ENCODE measurements around the gene KRT24.
"Not testable (repeated sequence)": the region's sequence is repeated elsewhere in the genome, so short reads cannot be mapped to it uniquely, and the experiment has no call there.

Gene KRT24

DNA sequence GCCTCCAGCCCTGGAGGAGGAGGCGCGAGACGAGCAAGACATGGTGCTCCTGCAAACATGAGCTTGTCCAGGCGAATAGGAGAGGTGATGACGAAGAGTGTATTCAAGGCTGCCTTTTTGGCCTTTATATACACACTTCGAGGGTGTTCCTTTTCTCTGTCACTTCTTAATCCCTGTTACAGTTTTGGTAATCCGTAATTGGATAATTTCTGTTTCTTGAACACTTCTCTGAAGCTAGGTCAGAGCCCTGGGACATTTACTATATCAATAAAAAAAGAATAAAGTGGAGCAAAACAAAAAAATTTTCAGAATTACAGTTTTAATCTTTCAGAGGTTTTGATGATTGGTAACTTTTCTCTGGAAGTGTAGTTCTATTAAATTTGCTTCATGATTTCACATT is at the start of gene KRT24:
TSS of gene KRT24 (minus strand) at position 101 of the 400 bp plus-strand sequence. CDS start at position 42, 59 bp downstream.
- no peak for DNase-seq (ENCODE audit: low spot score)

DNA sequence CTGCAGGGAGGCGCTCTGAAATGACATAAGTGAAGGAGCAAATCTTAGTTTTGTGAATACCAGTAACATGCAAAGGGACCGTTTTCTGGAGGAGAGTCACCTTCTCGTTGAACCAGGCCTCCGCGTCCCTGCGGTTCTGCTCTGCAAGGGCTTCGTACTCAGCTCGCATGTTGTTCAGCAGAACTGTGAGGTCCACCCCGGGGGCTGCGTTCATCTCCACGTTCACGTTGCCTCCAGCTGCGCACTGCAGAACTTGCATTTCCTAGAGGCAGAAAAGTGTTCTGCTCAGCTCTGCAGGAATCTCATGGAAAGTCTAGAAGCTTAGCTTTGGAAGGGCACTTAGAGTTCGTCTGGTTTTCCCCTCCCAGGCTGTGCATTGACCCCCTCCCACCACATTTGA is 47.5 kb upstream of the KRT24 start:
- no peak for DNase-seq (ENCODE audit: low spot score)

DNA sequence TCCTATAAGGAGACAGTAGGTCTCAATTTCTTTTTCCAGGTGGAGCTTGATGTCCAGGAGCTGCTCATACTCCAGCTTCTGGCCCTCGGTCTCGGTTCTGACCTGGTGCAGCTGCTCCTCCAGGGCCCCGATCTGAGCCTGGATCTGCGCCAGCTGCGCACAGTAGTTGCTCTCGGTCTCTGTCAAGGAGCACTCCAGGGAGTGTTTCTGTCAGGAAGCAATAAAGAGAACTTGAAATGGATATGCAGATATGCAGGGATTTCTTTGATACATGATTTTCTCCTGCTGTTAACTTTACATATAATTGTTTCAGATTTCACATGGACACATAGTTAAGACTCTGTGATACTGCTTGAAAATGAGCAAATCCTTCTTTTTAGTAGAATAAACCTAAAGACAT is 46.8 kb upstream of the KRT24 start:
- no peak for DNase-seq (ENCODE audit: low spot score)

DNA sequence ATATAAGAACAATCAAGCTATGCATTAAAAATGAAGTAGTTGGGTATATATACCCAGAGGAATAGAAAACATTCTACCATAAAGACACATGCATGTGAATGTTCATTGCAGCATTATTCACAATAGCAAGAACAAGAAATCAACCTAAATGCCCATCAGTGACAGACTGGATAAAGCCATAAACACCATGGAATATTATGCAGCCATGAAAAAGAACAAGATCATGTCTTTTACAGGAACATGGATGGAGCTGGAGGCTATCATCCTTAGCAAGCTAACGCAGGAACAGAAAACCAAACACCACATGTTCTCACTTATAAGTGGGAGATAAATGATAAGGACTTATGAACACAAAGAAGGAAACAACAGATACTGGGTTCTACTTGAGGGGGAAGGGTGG is 45.1 kb upstream of the KRT24 start:
- DNase-seq (ENCODE audit: low spot score): not testable (repeated sequence)

DNA sequence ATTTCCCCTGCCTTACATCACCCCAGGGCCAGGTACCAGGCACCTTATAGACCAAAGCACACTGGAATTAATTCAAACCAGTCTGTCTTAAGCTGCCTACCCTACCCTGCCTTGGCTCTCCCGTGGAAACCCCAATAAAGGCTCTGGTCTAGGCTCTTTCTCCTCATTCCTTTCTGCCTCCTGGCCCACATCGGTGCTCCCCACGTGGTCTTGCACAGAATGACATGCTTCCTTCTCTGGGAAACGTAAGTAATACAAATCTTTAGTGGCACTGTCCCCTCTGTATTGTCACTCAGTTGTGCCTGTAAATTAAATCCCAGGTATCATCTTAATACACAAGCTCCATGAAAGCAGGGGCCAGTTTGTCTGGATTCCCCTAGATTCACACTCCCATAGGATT is 35.0 kb upstream of the KRT24 start:
- DNase-seq (ENCODE audit: low spot score): no peak

DNA sequence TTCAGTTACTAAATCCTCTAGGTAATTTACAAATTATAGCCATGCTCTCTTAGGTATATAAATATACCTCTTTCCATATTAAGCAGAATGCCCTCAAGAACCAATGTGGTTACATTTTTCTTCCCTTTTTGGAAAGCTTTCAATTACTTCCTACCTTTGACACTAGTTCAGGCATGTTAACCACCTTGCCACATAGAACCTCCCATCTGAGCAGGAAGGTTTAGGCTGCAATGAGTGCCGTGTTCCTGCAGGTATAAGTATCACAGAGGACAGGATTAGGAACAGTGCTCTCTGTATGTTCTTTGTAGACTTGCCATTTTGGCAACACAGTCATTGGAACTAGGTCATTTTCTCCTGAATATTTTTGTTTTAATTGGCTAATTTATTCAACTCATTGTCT is 31.5 kb upstream of the KRT24 start:
- no peak for DNase-seq (ENCODE audit: low spot score)

DNA sequence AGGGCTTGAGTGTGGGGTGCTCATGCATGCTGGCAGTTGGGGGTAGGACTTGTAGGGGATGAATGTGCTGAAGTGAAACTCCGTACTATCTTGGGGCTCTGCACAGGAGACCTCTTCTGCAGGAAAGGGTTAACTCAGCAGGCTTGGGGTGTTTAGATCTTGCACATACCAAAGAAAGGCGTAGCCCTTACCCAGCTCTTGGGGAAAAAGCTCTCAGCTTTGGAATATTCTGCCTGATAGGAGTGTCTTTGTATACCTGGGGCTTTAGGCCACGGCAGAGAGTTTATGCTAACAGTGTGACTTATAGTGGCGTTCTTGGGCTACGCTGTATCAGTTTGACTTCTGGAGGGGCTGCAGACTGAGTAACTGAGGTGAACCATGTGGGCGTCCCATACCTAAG is 30.5 kb upstream of the KRT24 start:
- DNase-seq (ENCODE audit: low spot score): no peak

DNA sequence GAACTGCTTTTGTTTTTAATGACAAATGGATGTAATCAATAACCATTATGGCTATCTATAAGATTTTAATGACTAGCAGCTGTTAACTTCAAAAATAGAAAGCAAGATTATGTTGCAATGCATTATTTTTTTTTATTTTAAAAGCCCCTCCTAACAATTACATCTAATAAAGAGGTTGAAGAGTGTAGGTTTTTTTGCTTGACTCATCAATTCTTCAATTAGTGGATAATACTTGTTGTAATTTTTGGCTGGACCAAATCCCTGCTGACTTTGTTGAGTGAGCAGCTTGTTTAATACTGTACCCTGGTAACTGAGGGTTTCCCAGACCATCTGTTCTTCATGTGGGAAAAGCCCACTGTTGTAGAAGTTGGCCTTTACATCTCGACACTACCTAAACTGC is 27.4 kb upstream of the KRT24 start:
- no peak for DNase-seq (ENCODE audit: low spot score)

DNA sequence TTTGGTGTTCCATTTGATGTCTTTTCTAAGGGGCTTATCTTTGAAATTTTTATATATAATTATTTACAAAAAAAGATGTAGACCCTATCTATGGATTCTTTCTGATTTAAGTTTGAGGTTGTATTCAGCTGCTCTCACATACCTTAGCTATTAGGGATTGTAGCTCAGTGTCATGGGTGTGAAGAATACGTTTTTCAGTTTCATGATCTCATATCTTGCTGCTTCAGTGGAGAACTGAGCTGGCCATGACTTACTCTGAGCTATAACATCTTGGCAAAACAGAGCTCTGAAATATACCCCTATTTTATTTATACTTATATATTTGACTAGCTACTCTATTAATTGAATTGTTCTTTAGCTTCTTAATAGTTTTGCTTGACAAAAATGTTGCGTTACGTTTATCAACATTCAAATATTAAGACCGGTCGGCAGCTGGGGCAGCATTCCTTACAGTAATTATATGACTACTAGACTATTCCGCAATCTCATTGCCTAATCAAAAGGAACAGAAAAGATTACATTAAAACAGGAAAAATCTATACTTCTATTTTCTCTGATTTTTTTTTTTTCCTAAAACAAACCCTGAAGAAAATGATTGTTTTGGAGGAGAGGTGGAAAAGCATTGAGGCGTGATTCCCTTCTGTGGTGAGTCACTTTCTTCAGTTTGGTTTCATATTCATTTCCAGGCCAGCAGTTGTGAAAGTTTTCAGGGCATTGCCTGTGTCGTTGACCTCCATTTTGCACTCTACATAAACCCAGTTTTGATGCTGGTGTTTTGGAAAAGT is 24.1 kb upstream of the KRT24 start:
- DNase-seq (ENCODE audit: low spot score): no peak

DNA sequence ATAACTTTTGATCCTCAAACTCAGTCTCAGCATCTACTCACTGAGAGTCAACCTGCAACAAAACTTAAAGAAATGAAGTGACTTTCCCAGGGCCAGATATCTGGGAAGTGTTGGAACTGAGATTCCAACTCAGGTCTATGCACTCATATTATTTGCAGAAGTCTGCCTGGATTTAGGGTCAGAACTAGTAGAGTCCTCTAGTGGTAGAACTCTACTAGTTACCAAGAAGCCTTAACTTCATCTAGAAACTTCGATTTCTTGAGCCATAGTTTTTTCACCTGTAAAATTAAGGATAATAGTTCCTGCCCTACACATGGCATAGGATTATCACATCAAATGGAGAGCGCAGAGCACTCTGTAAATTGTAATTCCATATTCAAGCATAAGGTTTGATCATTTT is 23.4 kb upstream of the KRT24 start:
- DNase-seq (ENCODE audit: low spot score): no peak

DNA sequence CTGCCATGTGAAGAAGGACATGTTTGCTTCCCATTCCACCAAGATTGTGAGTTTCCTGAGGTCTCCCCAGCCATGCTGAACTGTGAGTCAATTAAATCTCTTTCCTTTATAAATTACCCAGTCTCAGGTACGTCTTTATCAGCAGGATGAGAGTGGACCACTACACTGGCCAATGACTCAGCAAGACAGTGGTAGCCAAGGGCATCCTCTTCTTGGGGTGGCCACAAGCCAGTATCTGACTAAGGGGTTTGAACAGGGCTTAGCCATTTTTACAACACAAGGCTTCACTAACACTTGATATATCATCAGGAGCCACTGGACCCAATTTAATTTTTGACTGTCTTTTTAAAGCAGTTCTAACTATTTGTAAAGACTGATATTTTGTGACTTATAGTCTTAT is 21.1 kb upstream of the KRT24 start:
- DNase-seq (ENCODE audit: low spot score): no peak

DNA sequence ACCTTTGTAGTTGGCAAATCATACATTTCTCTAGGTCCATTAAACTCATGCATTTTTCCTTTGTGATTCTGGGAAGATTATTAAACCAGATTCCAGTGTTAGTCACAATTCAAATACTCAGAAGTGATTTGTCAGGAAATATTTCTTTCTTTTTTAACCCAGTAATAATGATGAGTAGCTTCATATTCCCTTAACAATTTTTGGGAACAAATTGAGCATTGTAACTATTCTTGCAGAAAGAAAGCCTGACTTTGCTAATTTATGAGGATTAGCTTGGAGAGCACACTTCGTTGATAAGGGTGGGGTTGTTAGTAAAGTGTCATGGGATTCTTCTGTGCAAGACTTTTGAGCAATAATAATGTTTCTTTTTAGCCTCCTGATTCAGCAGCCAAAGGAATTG is 18.7 kb upstream of the KRT24 start:
- DNase-seq (ENCODE audit: low spot score): no peak

DNA sequence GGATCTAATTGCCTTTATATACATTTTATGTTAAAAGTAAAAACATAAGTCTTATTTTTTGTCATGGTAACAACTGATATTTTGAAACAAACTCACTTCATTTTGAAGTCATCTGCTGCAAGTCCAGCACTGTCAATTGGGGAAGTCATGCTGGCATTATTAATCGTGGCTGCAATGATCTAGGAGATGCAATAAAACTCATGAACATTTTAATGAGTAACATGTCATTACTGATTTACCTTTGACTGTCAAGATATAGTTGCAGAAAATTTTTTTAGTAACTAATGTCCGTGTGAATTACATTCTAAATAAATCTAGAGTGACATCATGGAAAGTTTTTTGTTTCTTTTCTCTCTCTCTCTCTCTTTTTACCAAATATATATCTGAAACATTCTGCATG is 17.3 kb upstream of the KRT24 start:
- DNase-seq (ENCODE audit: low spot score): no peak

DNA sequence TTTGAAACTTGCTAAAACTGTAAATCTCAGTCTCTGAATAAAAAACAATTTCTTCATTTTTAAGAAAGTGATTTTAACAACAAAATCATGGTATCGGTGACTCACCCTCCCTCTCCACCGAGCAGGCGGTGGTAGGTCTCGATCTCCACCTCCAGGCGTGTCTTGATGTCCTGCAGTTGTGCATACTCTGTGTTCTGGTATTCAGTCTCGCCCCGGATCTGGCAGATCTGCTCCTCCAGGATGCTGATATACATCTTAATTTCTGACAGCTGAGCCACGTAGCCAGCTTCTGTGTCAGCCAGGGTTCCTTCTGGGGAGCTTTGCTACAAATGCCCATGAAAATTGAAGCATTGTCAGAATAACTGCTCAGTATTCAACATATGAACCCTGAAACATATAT is 15.4 kb upstream of the KRT24 start:
- DNase-seq (ENCODE audit: low spot score): no peak

DNA sequence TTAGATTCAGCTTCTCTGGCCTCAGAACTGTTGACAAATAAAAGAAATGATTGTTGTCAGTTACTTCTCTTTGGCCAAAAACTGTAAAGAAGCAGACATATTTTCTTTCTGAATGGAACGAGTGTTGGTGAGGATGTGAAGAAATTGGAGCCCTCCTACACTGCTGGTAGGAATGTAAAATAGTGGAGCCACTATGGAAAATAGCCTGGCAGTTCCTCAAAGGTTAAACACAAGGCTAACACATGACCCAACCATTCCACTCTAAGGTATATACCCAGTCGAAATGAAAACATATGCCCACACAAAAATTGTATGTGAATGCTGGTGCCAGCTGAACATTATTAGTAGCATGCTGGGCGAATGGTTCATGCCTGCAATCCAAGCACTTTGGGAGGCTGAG is 14.2 kb upstream of the KRT24 start:
- no peak for DNase-seq (ENCODE audit: low spot score)

DNA sequence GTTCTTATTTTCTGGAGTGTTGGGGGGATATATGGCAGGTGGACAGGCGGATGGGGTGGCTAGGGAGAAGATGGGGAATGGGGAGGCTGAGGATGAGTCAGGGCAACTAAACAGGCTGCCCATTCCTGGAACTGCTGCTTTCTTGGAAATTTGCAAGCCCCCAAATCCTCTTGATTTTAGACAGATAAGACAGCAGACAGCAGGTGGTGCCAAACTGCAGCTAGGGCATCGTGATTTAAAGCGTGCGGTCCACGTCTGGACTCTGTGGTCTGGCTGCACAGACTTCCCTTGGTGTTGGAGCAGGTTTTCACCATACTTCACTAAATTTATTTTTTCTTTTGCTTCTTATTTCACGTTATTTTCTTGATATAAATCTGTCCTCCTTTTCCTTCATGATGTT is 10.9 kb upstream of the KRT24 start:
- DNase-seq (ENCODE audit: low spot score): no peak

DNA sequence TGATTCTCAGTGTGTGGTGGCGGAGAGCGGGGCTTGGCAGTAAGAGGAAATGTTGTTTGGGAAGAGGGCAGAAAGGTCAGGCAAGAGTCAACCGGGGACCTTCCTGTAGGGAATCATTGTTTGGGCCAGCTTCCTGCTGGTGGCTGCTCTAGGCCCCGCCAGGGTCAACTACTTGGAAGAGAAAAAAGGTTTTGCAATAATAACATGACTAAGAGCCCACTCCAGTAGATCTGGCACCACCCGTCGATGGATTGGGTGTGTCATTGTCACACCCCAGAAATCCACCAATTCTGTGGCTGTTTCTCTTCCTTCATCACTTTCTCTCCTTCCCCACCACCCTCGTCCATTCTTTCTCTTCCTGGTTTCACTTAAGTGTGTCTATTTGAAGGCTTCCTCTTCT is 4.2 kb upstream of the KRT24 start:
- DNase-seq (ENCODE audit: low spot score): no peak

DNA sequence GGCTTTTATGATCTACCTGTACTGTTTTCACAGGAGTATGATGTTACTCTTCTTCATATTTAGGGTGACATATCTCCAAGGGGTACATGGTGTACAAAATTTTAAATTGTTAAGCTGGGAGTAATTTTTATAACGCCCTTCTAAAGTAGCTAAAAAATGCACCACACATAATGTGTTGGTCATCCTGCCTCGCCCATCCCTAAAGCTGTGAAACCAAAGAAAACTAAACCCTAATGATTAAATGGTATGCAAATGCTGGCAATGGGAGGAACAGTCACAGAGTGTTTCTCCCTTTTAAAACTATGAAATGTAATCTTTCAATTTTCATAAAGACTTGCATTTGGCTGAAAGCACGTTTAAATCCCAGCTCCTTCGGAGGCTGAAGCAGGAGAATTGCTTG is 2.0 kb upstream of the KRT24 start:
- no peak for DNase-seq (ENCODE audit: low spot score)

DNA sequence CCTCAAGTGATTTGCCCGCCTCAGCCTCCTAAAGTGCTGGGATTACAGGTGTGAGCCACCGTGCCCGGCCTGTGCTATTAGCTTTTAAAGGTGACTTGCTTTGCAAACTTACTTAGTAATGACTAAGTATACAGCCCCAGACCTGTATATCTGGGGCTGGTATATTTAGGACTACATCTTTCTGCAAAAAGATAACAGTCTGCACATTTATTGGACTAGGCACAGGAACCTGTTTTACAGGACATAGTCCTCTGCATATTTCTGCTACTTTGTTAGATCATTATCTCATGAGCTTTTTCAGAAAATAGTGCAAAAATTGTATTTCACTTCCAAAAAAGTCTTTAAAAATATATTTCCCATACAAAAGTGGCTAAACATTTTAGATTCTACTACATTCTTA is 1.3 kb downstream of the KRT24 start:
- DNase-seq (ENCODE audit: low spot score): no peak

DNA sequence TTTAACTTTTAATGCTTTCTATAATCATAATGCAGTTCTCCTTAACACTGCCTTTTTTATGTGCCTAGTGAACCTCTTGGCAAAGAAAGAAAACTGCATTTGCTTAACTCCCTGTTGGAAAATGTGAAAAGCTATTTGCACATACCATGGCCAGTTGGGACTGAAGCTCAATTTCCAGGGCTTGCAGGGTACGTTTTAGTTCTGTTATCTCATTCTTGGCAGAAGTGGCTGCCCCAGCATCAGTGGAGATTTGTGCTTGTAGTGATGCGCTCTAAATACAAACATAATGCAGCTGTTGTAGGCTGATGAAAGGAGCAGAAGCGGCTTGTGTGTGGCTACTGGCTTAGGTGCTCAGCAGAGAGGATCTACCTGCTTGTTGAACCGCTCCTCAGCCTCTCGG is 3.7 kb downstream of the KRT24 start:
- DNase-seq (ENCODE audit: low spot score): no peak

DNA sequence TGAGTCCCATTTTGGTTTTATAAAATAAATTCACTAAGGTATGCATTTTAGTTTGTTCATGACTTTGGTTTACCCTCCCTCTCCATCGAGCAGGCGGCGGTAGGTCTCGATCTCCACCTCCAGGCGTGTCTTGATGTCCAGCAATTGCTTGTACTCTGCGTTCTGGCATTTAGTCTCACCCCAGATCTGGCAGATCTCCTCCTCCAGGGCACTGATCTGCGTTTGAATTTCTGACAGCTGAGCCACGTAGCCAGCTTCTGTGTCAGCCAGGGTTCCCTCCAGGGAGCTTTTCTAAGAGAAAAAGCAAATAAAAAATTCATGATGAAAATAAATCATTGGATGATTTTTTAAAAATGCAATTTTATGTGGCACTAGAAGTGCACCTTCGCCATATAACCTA is 4.2 kb downstream of the KRT24 start:
- no peak for DNase-seq (ENCODE audit: low spot score)

DNA sequence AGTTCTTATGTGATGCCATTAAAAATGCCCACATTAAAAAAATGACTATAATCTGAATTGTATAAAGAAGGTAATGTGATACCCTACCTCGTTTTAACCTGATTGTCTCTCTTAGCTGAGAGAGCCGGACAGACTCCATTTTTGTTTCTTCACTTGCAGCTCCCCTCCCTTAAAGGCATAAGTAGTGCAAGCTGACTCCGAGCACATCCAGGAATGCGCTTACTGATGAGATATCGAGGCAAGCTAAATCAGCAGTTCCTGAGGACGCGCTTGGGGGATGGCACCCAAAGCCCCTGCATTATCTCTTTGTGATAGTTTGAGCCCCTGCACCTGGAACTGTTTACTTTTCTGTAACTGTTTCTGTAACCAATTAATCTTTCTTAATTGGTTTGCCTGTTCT is 6.3 kb downstream of the KRT24 start:
- DNase-seq (ENCODE audit: low spot score): no peak

DNA sequence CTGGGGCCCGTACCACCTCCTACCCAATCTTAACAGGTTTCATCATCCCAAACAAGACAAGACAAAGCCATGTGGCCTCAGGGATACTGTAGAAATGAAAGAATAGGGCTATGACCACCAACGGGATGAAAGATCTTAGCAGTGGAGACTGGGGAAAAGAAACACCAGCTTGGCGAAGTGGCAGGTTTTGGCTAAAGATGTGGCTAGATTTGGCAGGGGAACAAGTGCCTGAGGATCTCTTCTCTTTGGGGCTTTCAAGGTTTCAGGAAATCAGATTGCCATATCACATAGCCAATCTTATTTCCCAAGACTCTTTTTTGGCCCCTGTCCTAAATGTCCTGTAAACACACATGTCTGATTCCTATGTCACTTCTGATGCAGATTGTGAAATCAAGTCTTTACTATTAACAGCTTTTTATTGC is 6.9 kb downstream of the KRT24 start:
- DNase-seq (ENCODE audit: low spot score): no peak

DNA sequence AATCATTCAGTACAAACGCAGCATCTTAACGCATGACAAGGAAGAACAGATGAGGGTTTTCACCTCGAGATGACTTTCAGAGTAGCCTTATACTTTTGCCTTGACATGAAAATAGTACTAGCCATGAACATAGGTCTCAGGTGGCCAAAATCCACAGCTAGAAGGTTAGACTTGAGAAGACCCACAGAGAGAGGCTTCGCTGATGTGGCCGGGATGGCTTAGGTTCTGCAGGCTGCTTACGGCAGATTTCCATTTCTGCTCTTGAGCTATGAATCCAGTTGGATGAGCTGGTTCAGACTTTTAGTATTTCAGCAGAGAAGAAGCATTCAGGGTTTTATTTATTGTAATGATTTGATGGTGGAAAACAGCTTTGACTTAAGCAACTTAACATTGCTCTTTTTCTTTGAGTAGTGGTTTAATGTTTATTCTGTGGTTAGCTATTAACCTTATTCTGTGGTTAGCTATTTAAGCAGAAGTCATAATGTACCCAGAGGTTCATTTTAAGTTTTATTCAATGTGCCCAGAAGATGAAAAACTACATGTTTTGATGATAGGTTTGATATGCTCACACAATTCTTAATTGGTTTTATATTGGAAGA is 7.6 kb downstream of the KRT24 start:
- DNase-seq (ENCODE audit: low spot score): no peak
